ENCODE data around the gene SLC1A4. TPM values are rescaled to one million over a fixed set of nuclear protein-coding genes. Genes with fewer than 3 reads are reported as not detected.

Gene SLC1A4
- polyA plus RNA-seq, 1 of the 3 experiments (the other 2 are of a cell fraction), result 4.4 TPM

DNA sequence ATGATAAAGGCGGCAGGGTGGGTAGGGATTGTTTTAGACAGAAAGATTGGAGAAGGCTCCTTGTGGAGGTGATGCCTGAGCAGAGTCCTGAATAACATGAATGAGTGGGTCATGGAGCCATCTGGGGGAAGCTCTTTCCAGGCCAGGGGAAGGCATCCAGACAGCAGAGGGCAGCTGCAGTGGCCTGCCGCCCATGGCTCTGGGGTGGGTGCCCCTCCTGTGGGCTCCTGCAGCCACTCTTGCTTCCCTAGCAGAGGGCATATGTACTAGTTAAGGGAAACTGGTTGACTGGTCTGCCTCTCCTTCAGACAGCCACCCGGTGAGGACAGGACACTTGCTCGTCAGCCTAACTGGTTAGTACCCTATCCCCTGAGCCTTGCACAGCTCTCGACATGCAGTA is 46.5 kb upstream of the SLC1A4 start:
- H3K27ac ChIP-seq (ENCODE audit: low read depth in 2 of 2, low read length in 1 of 2), result no peak overlapping the region
- no peak overlapping the region for H3K4me3 ChIP-seq (ENCODE audit: low read depth in 2 of 2, low read length in 1 of 2)
- H3K36me3 ChIP-seq (replicated peaks in 1 of 2; ENCODE audit: control insufficient read depth in 1 of 2, insufficient read depth in 2 of 2, low read length in 1 of 2), result no peaks in the 10 kb centered on the region
- CTCF ChIA-PET, result interaction anchor here (1.0 to 4.4 kb wide), 2 partner anchors 20 to 25 kb away, joined by 3 to 23 read pairs; no protein-coding TSS in a partner anchor
- POLR2A ChIA-PET, result no interaction called here
- H3K9me3 ChIP-seq, result no peaks in the 10 kb centered on the region
- no peaks in the 10 kb centered on the region for H3K79me2 ChIP-seq (ENCODE audit: insufficient read depth)
- 93% methylated on average over 5 of the region's 5 CpGs for WGBS (ENCODE audit: low lambda C conversion rate)
- no peaks in the 10 kb centered on the region for H3K27me3 ChIP-seq (ENCODE audit: insufficient read depth)
- H3K9ac ChIP-seq, result no peak overlapping the region
- no peak for TF ChIP-seq RXRA (IDR thresholded peaks at IDR 0.05; ENCODE audit: borderline replicate concordance, low read depth)
- no peak for TF ChIP-seq YY1 (IDR thresholded peaks at IDR 0.05; ENCODE audit: low read depth)
- TF ChIP-seq, protein P1, sequence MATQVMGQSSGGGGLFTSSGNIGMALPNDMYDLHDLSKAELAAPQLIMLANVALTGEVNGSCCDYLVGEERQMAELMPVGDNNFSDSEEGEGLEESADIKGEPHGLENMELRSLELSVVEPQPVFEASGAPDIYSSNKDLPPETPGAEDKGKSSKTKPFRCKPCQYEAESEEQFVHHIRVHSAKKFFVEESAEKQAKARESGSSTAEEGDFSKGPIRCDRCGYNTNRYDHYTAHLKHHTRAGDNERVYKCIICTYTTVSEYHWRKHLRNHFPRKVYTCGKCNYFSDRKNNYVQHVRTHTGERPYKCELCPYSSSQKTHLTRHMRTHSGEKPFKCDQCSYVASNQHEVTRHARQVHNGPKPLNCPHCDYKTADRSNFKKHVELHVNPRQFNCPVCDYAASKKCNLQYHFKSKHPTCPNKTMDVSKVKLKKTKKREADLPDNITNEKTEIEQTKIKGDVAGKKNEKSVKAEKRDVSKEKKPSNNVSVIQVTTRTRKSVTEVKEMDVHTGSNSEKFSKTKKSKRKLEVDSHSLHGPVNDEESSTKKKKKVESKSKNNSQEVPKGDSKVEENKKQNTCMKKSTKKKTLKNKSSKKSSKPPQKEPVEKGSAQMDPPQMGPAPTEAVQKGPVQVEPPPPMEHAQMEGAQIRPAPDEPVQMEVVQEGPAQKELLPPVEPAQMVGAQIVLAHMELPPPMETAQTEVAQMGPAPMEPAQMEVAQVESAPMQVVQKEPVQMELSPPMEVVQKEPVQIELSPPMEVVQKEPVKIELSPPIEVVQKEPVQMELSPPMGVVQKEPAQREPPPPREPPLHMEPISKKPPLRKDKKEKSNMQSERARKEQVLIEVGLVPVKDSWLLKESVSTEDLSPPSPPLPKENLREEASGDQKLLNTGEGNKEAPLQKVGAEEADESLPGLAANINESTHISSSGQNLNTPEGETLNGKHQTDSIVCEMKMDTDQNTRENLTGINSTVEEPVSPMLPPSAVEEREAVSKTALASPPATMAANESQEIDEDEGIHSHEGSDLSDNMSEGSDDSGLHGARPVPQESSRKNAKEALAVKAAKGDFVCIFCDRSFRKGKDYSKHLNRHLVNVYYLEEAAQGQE (IDR thresholded peaks at IDR 0.05; ENCODE audit: low read depth, low read length), result no peak
- no peak for TF ChIP-seq MXI1 (IDR thresholded peaks at IDR 0.05; ENCODE audit: low read depth, low read length)
- TF ChIP-seq NRF1 (IDR thresholded peaks at IDR 0.05; ENCODE audit: low read depth, low read length), result no peak
- no peak for TF ChIP-seq EZH2phosphoT487 (IDR thresholded peaks at IDR 0.05; ENCODE audit: borderline replicate concordance, low read depth)
- no peak for TF ChIP-seq RFX5 (IDR thresholded peaks at IDR 0.05; ENCODE audit: low read length)
- TF ChIP-seq, protein P2, sequence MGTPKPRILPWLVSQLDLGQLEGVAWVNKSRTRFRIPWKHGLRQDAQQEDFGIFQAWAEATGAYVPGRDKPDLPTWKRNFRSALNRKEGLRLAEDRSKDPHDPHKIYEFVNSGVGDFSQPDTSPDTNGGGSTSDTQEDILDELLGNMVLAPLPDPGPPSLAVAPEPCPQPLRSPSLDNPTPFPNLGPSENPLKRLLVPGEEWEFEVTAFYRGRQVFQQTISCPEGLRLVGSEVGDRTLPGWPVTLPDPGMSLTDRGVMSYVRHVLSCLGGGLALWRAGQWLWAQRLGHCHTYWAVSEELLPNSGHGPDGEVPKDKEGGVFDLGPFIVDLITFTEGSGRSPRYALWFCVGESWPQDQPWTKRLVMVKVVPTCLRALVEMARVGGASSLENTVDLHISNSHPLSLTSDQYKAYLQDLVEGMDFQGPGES (IDR thresholded peaks at IDR 0.05; ENCODE audit: low read depth, low read length), result no peak
- TF ChIP-seq, protein P3, sequence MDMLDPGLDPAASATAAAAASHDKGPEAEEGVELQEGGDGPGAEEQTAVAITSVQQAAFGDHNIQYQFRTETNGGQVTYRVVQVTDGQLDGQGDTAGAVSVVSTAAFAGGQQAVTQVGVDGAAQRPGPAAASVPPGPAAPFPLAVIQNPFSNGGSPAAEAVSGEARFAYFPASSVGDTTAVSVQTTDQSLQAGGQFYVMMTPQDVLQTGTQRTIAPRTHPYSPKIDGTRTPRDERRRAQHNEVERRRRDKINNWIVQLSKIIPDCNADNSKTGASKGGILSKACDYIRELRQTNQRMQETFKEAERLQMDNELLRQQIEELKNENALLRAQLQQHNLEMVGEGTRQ (IDR thresholded peaks at IDR 0.05; ENCODE audit: borderline replicate concordance, low read depth, low read length), result no peak
- TF ChIP-seq POLR2AphosphoS5 (IDR thresholded peaks at IDR 0.05; ENCODE audit: low read depth, low read length), result no peak
- TF ChIP-seq FOSL2 (IDR thresholded peaks at IDR 0.05; ENCODE audit: borderline replicate concordance, low read depth), result no peak
- TF ChIP-seq, protein P4, sequence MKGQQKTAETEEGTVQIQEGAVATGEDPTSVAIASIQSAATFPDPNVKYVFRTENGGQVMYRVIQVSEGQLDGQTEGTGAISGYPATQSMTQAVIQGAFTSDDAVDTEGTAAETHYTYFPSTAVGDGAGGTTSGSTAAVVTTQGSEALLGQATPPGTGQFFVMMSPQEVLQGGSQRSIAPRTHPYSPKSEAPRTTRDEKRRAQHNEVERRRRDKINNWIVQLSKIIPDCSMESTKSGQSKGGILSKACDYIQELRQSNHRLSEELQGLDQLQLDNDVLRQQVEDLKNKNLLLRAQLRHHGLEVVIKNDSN (IDR thresholded peaks at IDR 0.05; ENCODE audit: borderline replicate concordance, low read depth), result no peak
- no peak for TF ChIP-seq GATA2 (CRISPR knock-in tag; IDR thresholded peaks at IDR 0.05)
- no peak for TF ChIP-seq TEAD4 (IDR thresholded peaks at IDR 0.05; ENCODE audit: borderline replicate concordance, insufficient read depth)
- TF ChIP-seq, protein P5, sequence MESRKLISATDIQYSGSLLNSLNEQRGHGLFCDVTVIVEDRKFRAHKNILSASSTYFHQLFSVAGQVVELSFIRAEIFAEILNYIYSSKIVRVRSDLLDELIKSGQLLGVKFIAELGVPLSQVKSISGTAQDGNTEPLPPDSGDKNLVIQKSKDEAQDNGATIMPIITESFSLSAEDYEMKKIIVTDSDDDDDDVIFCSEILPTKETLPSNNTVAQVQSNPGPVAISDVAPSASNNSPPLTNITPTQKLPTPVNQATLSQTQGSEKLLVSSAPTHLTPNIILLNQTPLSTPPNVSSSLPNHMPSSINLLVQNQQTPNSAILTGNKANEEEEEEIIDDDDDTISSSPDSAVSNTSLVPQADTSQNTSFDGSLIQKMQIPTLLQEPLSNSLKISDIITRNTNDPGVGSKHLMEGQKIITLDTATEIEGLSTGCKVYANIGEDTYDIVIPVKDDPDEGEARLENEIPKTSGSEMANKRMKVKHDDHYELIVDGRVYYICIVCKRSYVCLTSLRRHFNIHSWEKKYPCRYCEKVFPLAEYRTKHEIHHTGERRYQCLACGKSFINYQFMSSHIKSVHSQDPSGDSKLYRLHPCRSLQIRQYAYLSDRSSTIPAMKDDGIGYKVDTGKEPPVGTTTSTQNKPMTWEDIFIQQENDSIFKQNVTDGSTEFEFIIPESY (IDR thresholded peaks at IDR 0.05; ENCODE audit: borderline replicate concordance, low read depth), result no peak
- no peak for TF ChIP-seq FOXM1 (IDR thresholded peaks at IDR 0.05; ENCODE audit: low read depth)
- TF ChIP-seq, protein P6, sequence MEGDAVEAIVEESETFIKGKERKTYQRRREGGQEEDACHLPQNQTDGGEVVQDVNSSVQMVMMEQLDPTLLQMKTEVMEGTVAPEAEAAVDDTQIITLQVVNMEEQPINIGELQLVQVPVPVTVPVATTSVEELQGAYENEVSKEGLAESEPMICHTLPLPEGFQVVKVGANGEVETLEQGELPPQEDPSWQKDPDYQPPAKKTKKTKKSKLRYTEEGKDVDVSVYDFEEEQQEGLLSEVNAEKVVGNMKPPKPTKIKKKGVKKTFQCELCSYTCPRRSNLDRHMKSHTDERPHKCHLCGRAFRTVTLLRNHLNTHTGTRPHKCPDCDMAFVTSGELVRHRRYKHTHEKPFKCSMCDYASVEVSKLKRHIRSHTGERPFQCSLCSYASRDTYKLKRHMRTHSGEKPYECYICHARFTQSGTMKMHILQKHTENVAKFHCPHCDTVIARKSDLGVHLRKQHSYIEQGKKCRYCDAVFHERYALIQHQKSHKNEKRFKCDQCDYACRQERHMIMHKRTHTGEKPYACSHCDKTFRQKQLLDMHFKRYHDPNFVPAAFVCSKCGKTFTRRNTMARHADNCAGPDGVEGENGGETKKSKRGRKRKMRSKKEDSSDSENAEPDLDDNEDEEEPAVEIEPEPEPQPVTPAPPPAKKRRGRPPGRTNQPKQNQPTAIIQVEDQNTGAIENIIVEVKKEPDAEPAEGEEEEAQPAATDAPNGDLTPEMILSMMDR (IDR thresholded peaks at IDR 0.05), result no peak
- H4K20me1 ChIP-seq (ENCODE audit: insufficient read depth), result no peaks in the 10 kb centered on the region
- no peaks in the 10 kb centered on the region for H3K9me2 ChIP-seq
- H3F3A ChIP-seq (replicated peaks; ENCODE audit: insufficient read depth), result no peaks in the 10 kb centered on the region
- no peaks in the 10 kb centered on the region; a peak in 1 of 4 replicates for H3K4me1 ChIP-seq (ENCODE audit: control insufficient read depth in 1 of 2, insufficient read depth in 2 of 2, low read depth in 1 of 2, low read length in 1 of 2)
- no peak overlapping the region for H2AFZ ChIP-seq (ENCODE audit: low read depth)
- H3K4me2 ChIP-seq, result no peak overlapping the region
- DNase-seq, result no peak

All from SK-N-SH (cell line).